HepG2 (cell line): ENCODE results near the gene TEAD3. TPM values are rescaled to one million over a fixed set of nuclear protein-coding genes. Genes with fewer than 3 reads are reported as not detected.

ENCODE experiments used
- ATAC-seq: fragments of 200-7000 bp; cut with Tn5 transposase; 3 replicates; pipeline ENCODE4 v1.9.1; 2020; ENCODE audit warnings: mild to moderate bottlenecking, moderate library complexity
- Bru-seq: library from RNA; stranded (reverse); fragments of 400-500 nt; gene quantifications from one replicate; lab custom pipeline; 2021; lab: Mats Ljungman, UMichigan
- BruChase-seq, 2 experiments: library from RNA; stranded (reverse); fragments of 400-500 nt; gene quantifications; one replicate each; lab custom pipeline; 2021; lab: Mats Ljungman, UMichigan
- BruUV-seq: library from RNA; stranded (reverse); fragments of 400-500 nt; replicated peaks from 2 replicates; lab custom pipeline; 2021; lab: Mats Ljungman, UMichigan
- CTCF ChIA-PET: fragments of 300-600 bp; formaldehyde crosslinking; extraction: SDS; loops from one replicate; lab custom pipeline; 2021; ENCODE audit warnings: low total read pairs, inconsistent platforms, low intra/inter-chr PET ratio; lab: Yijun Ruan, JAX
- POLR2A ChIA-PET: fragments of 350-600 bp; sonication (Branson Sonifier 250); formaldehyde crosslinking; loops from one replicate; lab custom pipeline; 2020; ENCODE audit warnings: antibody characterized with exemption, inconsistent platforms; lab: Yijun Ruan, JAX
- DNase-seq: peaks from one replicate; pipeline ENCODE4 v3.0.0-alpha.2; 2015; ENCODE audit warnings: low spot score
- FAIRE-seq: peaks from 3 replicates; lab custom pipeline; 2011; peaks lifted over from hg19 to GRCh38; lab: Jason Lieb, UNC
- H2AFZ ChIP-seq: one replicate; pipeline ENCODE4 v1.6.1; 2011; ENCODE audit warnings: low read length, inconsistent platforms
- H3K27ac ChIP-seq: fragments of 300-600 bp; 3 replicates; pipeline ENCODE4 v1.8.0; 2011; ENCODE audit warnings: mixed run types, mild to moderate bottlenecking, mixed read lengths, low read length, inconsistent platforms; ENCODE audit not compliant: insufficient read depth; ENCODE audit errors: extremely low read length
- H3K27me3 ChIP-seq, 2 experiments: fragments of 200-600 bp in 1 of 2; 2 replicates in 1 of 2; 3 replicates in 1 of 2; pipeline versions ENCODE4 v1.6.0 to v1.8.0; 2011; ENCODE audit warnings: low read length in 2 of 2, mild to moderate bottlenecking in 2 of 2, moderate library complexity in 2 of 2, inconsistent platforms in 1 of 2; ENCODE audit not compliant: insufficient read depth in 2 of 2, control insufficient read depth in 1 of 2
- H3K36me3 ChIP-seq, 2 experiments: fragments of 200-600 bp in 1 of 2; replicated peaks in 1 of 2; 2 replicates in 1 of 2; 3 replicates in 1 of 2; pipeline versions ENCODE4 v1.5.1 to v1.8.0; 2011; ENCODE audit warnings: low read length in 2 of 2, inconsistent platforms in 1 of 2; ENCODE audit not compliant: insufficient read depth in 2 of 2, control insufficient read depth in 1 of 2
- H3K4me1 ChIP-seq: 2 replicates; pipeline ENCODE4 v1.5.1; 2012; ENCODE audit warnings: low read length, inconsistent platforms; ENCODE audit not compliant: insufficient read depth
- H3K4me2 ChIP-seq: 2 replicates; pipeline ENCODE4 v1.6.0; 2011; ENCODE audit warnings: low read depth, low read length, inconsistent platforms
- H3K4me3 ChIP-seq, 3 experiments: fragments of 200-600 bp in 1 of 3; sonication (generic), shearing (Covaris generic) in 1 of 3; replicated peaks in 1 of 3; 2 replicates each; pipeline ENCODE4 v1.5.1; 2011 to 2016; ENCODE audit warnings: low read length in 3 of 3, inconsistent platforms in 2 of 3, low read depth in 2 of 3, mild to moderate bottlenecking in 2 of 3, control low read depth in 1 of 3, mixed read lengths in 1 of 3; ENCODE audit not compliant: insufficient read depth in 1 of 3
- H3K79me2 ChIP-seq: one replicate; pipeline ENCODE4 v1.6.1; 2011; ENCODE audit warnings: low read length, inconsistent platforms; ENCODE audit not compliant: insufficient read depth
- H3K9ac ChIP-seq: 2 replicates; pipeline ENCODE4 v1.6.0; 2011; ENCODE audit warnings: mild to moderate bottlenecking, low read depth, low read length, inconsistent platforms; ENCODE audit not compliant: insufficient read depth
- H3K9me3 ChIP-seq: 2 replicates; pipeline ENCODE4 v1.5.1; 2012; ENCODE audit warnings: mild to moderate bottlenecking, low read length
- H4K20me1 ChIP-seq: 2 replicates; pipeline ENCODE4 v1.6.0; 2011; ENCODE audit warnings: inconsistent platforms, mild to moderate bottlenecking, low read length, moderate library complexity; ENCODE audit not compliant: insufficient read depth
- CHD4 ChIP-seq: fragments of 200-600 bp; sonication (generic); IDR thresholded peaks from 2 replicates; pipeline ENCODE4 v1.7.0; 2017; ENCODE audit warnings: mild to moderate bottlenecking, low read length, borderline replicate concordance
- GTF2F1 ChIP-seq: fragments of 150-350 bp; IDR thresholded peaks from 2 replicates; pipeline ENCODE4 v1.6.1; 2014; ENCODE audit warnings: low read length
- NCOA5 ChIP-seq: sonication (generic); formaldehyde crosslinking; IDR thresholded peaks from 2 replicates; pipeline ENCODE4 v1.4.0; 2020; ENCODE audit warnings: missing genetic modification reagents
- PCBP1 ChIP-seq: fragments of 200-400 bp; formaldehyde crosslinking; IDR thresholded peaks from 2 replicates; pipeline ENCODE4 v1.6.1; 2017; ENCODE audit warnings: mild to moderate bottlenecking, low read depth, low read length, borderline replicate concordance
- POLR2G ChIP-seq: fragments of 200-400 bp; formaldehyde crosslinking; IDR thresholded peaks from 2 replicates; pipeline ENCODE4 v1.6.1; 2018; ENCODE audit warnings: mild to moderate bottlenecking, low read depth, low read length, moderate library complexity
- RAD21 ChIP-seq: fragments of 450-650 bp; formaldehyde crosslinking; IDR thresholded peaks from 2 replicates; pipeline ENCODE4 v1.5.0; 2020; ENCODE audit warnings: mild to moderate bottlenecking
- RFXAP ChIP-seq: sonication (generic); formaldehyde crosslinking; IDR thresholded peaks from 2 replicates; pipeline ENCODE4 v1.4.0; 2020; ENCODE audit warnings: missing genetic modification reagents, borderline replicate concordance
- SP1 ChIP-seq, 2 experiments: fragments of 450-650 bp in 1 of 2; sonication (generic) in 1 of 2; formaldehyde crosslinking in 1 of 2; IDR thresholded peaks; 2 replicates each; pipeline versions ENCODE4 v1.4.0 to v1.6.1; 2016 to 2020; ENCODE audit warnings: missing genetic modification reagents in 1 of 2
- SRSF4 ChIP-seq: fragments of 200-400 bp; formaldehyde crosslinking; IDR thresholded peaks from one replicate; pipeline ENCODE4 v1.6.1; 2018; ENCODE audit warnings: mild to moderate bottlenecking, low read depth, low read length, moderate library complexity; ENCODE audit not compliant: poor library complexity, severe bottlenecking
- ZFP36L1 ChIP-seq: sonication (generic); formaldehyde crosslinking; IDR thresholded peaks from 2 replicates; pipeline ENCODE4 v1.8.0; 2022; ENCODE audit warnings: mild to moderate bottlenecking, missing genetic modification reagents, moderate library complexity
- ZFY ChIP-seq: sonication (generic); formaldehyde crosslinking; IDR thresholded peaks from 2 replicates; pipeline ENCODE4 v1.4.0; 2020; ENCODE audit warnings: missing genetic modification reagents
- ZNF615 ChIP-seq: sonication (generic); formaldehyde crosslinking; IDR thresholded peaks from 2 replicates; pipeline ENCODE4 v1.5.0; 2020; ENCODE audit warnings: mild to moderate bottlenecking, missing genetic modification reagents, borderline replicate concordance
- ZNF619 ChIP-seq: sonication (generic); formaldehyde crosslinking; IDR thresholded peaks from 2 replicates; pipeline ENCODE4 v1.4.0; 2020; ENCODE audit warnings: mild to moderate bottlenecking, missing genetic modification reagents
- ZNF672 ChIP-seq: sonication (generic); formaldehyde crosslinking; IDR thresholded peaks from 2 replicates; pipeline ENCODE4 v1.8.1; 2022; ENCODE audit warnings: missing genetic modification reagents
- ZNF777 ChIP-seq: sonication (generic); formaldehyde crosslinking; IDR thresholded peaks from 2 replicates; pipeline ENCODE4 v1.4.0; 2020; ENCODE audit warnings: missing genetic modification reagents
- ZSCAN21 ChIP-seq: sonication (generic); formaldehyde crosslinking; IDR thresholded peaks from 2 replicates; pipeline ENCODE4 v1.8.0; 2022; ENCODE audit warnings: mild to moderate bottlenecking, missing genetic modification reagents, moderate library complexity, borderline replicate concordance
- ZZZ3 ChIP-seq: sonication (generic); formaldehyde crosslinking; IDR thresholded peaks from 2 replicates; pipeline ENCODE4 v1.4.0; 2020; ENCODE audit warnings: missing genetic modification reagents, mild to moderate bottlenecking, borderline replicate concordance
- WGBS: methylation state at CpG from one replicate; pipeline ENCODE4 v1.1.6; 2017; ENCODE audit warnings: low lambda C conversion rate; 5-methylcytosine and 5-hydroxymethylcytosine counted together
- in situ Hi-C: cut with HindIII; loops from 2 replicates; pipeline ENCODE4 v1.10.0; 2017; ENCODE audit warnings: low pct_unique_long_range_greater_than_20kb; ENCODE audit not compliant: extremely low pct_ligation_motif_present
- intact Hi-C: fragments of 100-400 bp; cut with micrococcal nuclease; formaldehyde crosslinking; loops from one replicate; pipeline ENCODE4 v1.10.0; 2022; ENCODE audit not compliant: unreplicated experiment
- long read RNA-seq, 2 experiments: library from RNA in 1 of 2; library from polyadenylated mRNA in 1 of 2; stranded (forward) in 1 of 2; unstranded in 1 of 2; transcript quantifications; one replicate each; pipeline ENCODE4 v2.0.0, GENCODE V29; 2019 to 2022
- polyA minus RNA-seq, 3 experiments: library from RNA; depleted of rRNA, polyadenylated mRNA; stranded (reverse); fragments of >200 nt; gene quantifications; 2 replicates each; pipeline ENCODE4 v1.2.3, GENCODE V29; 2011; ENCODE audit warnings: low replicate concordance in 1 of 3
- polyA plus RNA-seq, 8 experiments: library from polyadenylated mRNA; depleted of rRNA in 3 of 8; stranded (reverse) in 7 of 8; unstranded in 1 of 8; fragments of >200 nt; fragmentation: Illumina TruSeq in 4 of 8; extraction: Trizol in 4 of 8; gene quantifications; 2 replicates each; pipeline versions ENCODE4 v1.2.1 to v1.2.3, GENCODE V29; 2011 to 2016; ENCODE audit warnings: low read depth in 4 of 8, missing spikeins in 1 of 8, mixed read lengths in 1 of 8; ENCODE audit not compliant: insufficient read depth in 1 of 8
- total RNA-seq, 5 experiments: library from RNA; depleted of rRNA; stranded (reverse); fragments of >200 nt; fragmentation: Illumina TruSeq; extraction: Trizol; gene quantifications; 2 replicates each; pipeline ENCODE4 v1.2.3, GENCODE V29; 2016; ENCODE audit warnings: low read depth in 1 of 5

Gene TEAD3
- 14.4 and 15.1 TPM in 2 replicates for total RNA-seq (2016; rRNA removed; fragmentation: Illumina TruSeq; extraction: Trizol)
- 3.9 and 4.4 TPM in 2 replicates for total RNA-seq (2016; cell fraction: cytosol; rRNA removed; fragmentation: Illumina TruSeq; extraction: Trizol; ENCODE audit: low read depth)
- total RNA-seq (2016; cell fraction: insoluble cytoplasmic fraction; rRNA removed; fragmentation: Illumina TruSeq; extraction: Trizol) = 12.5 and 14.5 TPM in 2 replicates
- 14.0 and 14.5 TPM in 2 replicates for total RNA-seq (2016; cell fraction: membrane; rRNA removed; fragmentation: Illumina TruSeq; extraction: Trizol)
- total RNA-seq (2016; cell fraction: nucleus; rRNA removed; fragmentation: Illumina TruSeq; extraction: Trizol) = 12.5 and 14.3 TPM in 2 replicates
- 16.5 and 20.5 TPM in 2 replicates for polyA plus RNA-seq (2011; rRNA removed)
- 11.8 and 14.3 TPM in 2 replicates for polyA plus RNA-seq (2011; cell fraction: cytosol; rRNA removed)
- polyA plus RNA-seq (2011; cell fraction: nucleus; rRNA removed) = 41.6 and 45.4 TPM in 2 replicates
- polyA plus RNA-seq (2012) = 19.1 and 24.4 TPM in 2 replicates
- polyA plus RNA-seq (2016; cell fraction: cytosol; fragmentation: Illumina TruSeq; extraction: Trizol; ENCODE audit: low read depth) = 5.1 and 5.5 TPM in 2 replicates
- polyA plus RNA-seq (2016; cell fraction: insoluble cytoplasmic fraction; fragmentation: Illumina TruSeq; extraction: Trizol; ENCODE audit: low read depth) = 22.1 and 28.5 TPM in 2 replicates
- polyA plus RNA-seq (2016; cell fraction: membrane; fragmentation: Illumina TruSeq; extraction: Trizol; ENCODE audit: low read depth) = 12.7 and 14.9 TPM in 2 replicates
- polyA plus RNA-seq (2016; cell fraction: nucleus; fragmentation: Illumina TruSeq; extraction: Trizol; ENCODE audit: insufficient read depth, low read depth) = 41.9 and 43.9 TPM in 2 replicates
- polyA minus RNA-seq (2011; rRNA and poly(A)+ RNA removed; ENCODE audit: low replicate concordance) = 6.0 and 22.8 TPM in 2 replicates
- 7.7 and 8.2 TPM in 2 replicates for polyA minus RNA-seq (2011; cell fraction: cytosol; rRNA and poly(A)+ RNA removed)
- 7.9 and 8.6 TPM in 2 replicates for polyA minus RNA-seq (2011; cell fraction: nucleus; rRNA and poly(A)+ RNA removed)
- percentile 81 among the genes with signal in this experiment for Bru-seq, nascent RNA
- percentile 84 among the genes with signal in this experiment for BruChase-seq, experiment 1, labeled RNA remaining after a 6-hour chase
- percentile 87 among the genes with signal in this experiment for BruChase-seq, experiment 2, labeled RNA remaining after a 2-hour chase
- long read RNA-seq, experiment 1, partial matches to known transcripts = 3 of 19 reads
- long read RNA-seq, experiment 1, other reads (novel, unspliced or antisense) = 16 of 19 reads
- long read RNA-seq, experiment 2, transcript TEAD3-201 (13 exons, 2,983 nt) = major isoform, 14 of 82 reads
- long read RNA-seq, experiment 2, partial matches to known transcripts = 15 of 82 reads
- long read RNA-seq, experiment 2, other reads (novel, unspliced or antisense) = 53 of 82 reads

- Histone ChIP-seq H3K4me3 (peak within 1 kb of the TSS; percentile 81 to 95 (median 94)), H3K4me2 (peak within 1 kb of the TSS; percentile 96), H3K36me3 (peaks cover 0 to 2% of the 10 kb centered on the region in 2 experiments; a peak in 1 of 5 replicates), H3K4me1 (peaks cover 63% of the 10 kb centered on the region), H3K27me3 (peaks cover 6 to 31% of the 10 kb centered on the region in 2 experiments; a peak in 4 of 5 replicates), H2AFZ (no peak within 1 kb of the TSS), H3K9ac (peak within 1 kb of the TSS; percentile 98), H4K20me1 (peaks cover 36% of the 10 kb centered on the region; the same call in 1 of the 2 replicates), H3K27ac (peak within 1 kb of the TSS; percentile 84), H3K9me3 (no peaks in the 10 kb centered on the region), H3K79me2 (peaks cover 39% of the 10 kb centered on the region)
- in situ Hi-C loops (no loop called here), intact Hi-C loops (loop anchor here (1.0 kb wide), 1 partner anchor 155 kb away; the partner anchor contains the start of gene PPARD)
- DNase-seq (peak; percentile 69), ATAC-seq (peak; percentile 47), FAIRE-seq (no peak)
- ChIA-PET CTCF (no interaction called here), POLR2A (interaction anchor here (0.8 to 4.0 kb wide), 18 partner anchors 9 to 634 kb away, joined by 3 to 88 read pairs (median 3); partner anchors contain the start of genes RPL10A, SRPK1 and ZNF76)
- BruUV-seq = no TSS peak
- 3% methylated on average over 32 of the region's 98 CpGs for WGBS
- TF ChIP-seq ZZZ3 = no peak
- peak; percentile 53 for TF ChIP-seq ZFY (CRISPR knock-in tag)
- no peak for TF ChIP-seq GTF2F1
- TF ChIP-seq RAD21 (CRISPR knock-in tag) = peak; percentile 43
- peak; percentile 8; the same call in 1 of the 2 replicates for TF ChIP-seq ZSCAN21
- TF ChIP-seq ZNF777 = no peak
- no peak for TF ChIP-seq ZNF615 (CRISPR knock-in tag)
- peak; percentile 3 for TF ChIP-seq SRSF4
- 0 out of 2 replicates have a peak, but pooled peaks have one; percentile 8 for TF ChIP-seq PCBP1
- TF ChIP-seq NCOA5 = no peak
- TF ChIP-seq ZNF672 (CRISPR knock-in tag) = no peak
- no peak for TF ChIP-seq CHD4
- TF ChIP-seq ZFP36L1 (CRISPR knock-in tag) = 0 out of 2 replicates have a peak, but pooled peaks have one; percentile 1
- TF ChIP-seq ZNF619 (CRISPR knock-in tag) = no peak
- no peak for TF ChIP-seq SP1 (IDR thresholded peaks at IDR 0.05)
- TF ChIP-seq SP1 (CRISPR knock-in tag; IDR thresholded peaks at IDR 0.05) = no peak
- peak; percentile 53; the same call in 1 of the 2 replicates for TF ChIP-seq RFXAP
- TF ChIP-seq POLR2G = peak; percentile 59; the same call in 1 of the 2 replicates
Observed at GRCh38 chr6:35496841-35497570, at the start of gene TEAD3. TSS of gene TEAD3 (minus strand) at chr6:35497079.
